Immature natural killer cell (primary cell): ENCODE results near the gene SSBP3. TPM values are rescaled to one million over a fixed set of nuclear protein-coding genes. Genes with fewer than 3 reads are reported as not detected.

ENCODE experiments used
- DNase-seq, 3 donors: peaks; one replicate each; pipeline ENCODE4 v3.0.0; 2022; ENCODE audit warnings: mixed read lengths in 1 of 3
- H3K27ac Mint-ChIP-seq, 6 donors: one replicate each; pipeline ENCODE4 v1.8.0; 2020; ENCODE audit warnings: mixed read lengths in 6 of 6, mild to moderate bottlenecking in 5 of 6, inconsistent platforms in 4 of 6, moderate library complexity in 3 of 6
- H3K27me3 Mint-ChIP-seq, 3 donors: one replicate each; pipeline ENCODE4 v1.8.0; 2020 to 2021; ENCODE audit warnings: low read depth in 3 of 3, mild to moderate bottlenecking in 3 of 3, mixed read lengths in 3 of 3, moderate library complexity in 3 of 3, inconsistent platforms in 1 of 3
- H3K36me3 Mint-ChIP-seq, 3 donors: one replicate each; pipeline ENCODE4 v1.8.0; 2020; ENCODE audit warnings: mixed read lengths in 3 of 3, inconsistent platforms in 2 of 3, mild to moderate bottlenecking in 2 of 3
- H3K4me1 Mint-ChIP-seq, 2 donors: one replicate each; pipeline ENCODE4 v1.8.0; 2020; ENCODE audit warnings: inconsistent platforms in 2 of 2, mild to moderate bottlenecking in 2 of 2, mixed read lengths in 2 of 2, moderate library complexity in 1 of 2
- H3K4me3 Mint-ChIP-seq, 5 donors: one replicate each; pipeline ENCODE4 v1.8.0; 2020; ENCODE audit warnings: mild to moderate bottlenecking in 5 of 5, mixed read lengths in 5 of 5, inconsistent platforms in 3 of 5, moderate library complexity in 3 of 5
- H3K9me3 Mint-ChIP-seq, 6 donors: one replicate each; pipeline ENCODE4 v1.8.0; 2020; ENCODE audit warnings: mild to moderate bottlenecking in 6 of 6, mixed read lengths in 6 of 6, inconsistent platforms in 4 of 6, moderate library complexity in 3 of 6
- polyA plus RNA-seq, 3 donors: library from polyadenylated mRNA; unstranded; fragments of 300-500 nt; fragmentation: Illumina TruSeq; gene quantifications; one replicate each; pipeline ENCODE4 v1.2.3, GENCODE V29; 2021

Gene SSBP3
- polyA plus RNA-seq, 3 donors from 2014 or later: 19.8 to 30.1 (median 21.1) TPM

- Mint-ChIP-seq H3K27me3 (peaks cover 0 to 4% (median 0%) of the 10 kb centered on the region in 3 donors), H3K36me3 (peaks cover 0 to 1% (median 0%) of the 10 kb centered on the region in 3 donors), H3K4me1 (peaks cover 92 to 97% of the 10 kb centered on the region in 2 donors), H3K27ac (peak overlapping the region; percentile 47 to 82 (median 66)), H3K9me3 (no peaks in the 10 kb centered on the region), H3K4me3 (peak overlapping the region in 2 of 5 donors; percentile 2 to 25)
- DNase-seq: no peak
Measured at GRCh38 chr1:54371038-54371941, 34.9 kb downstream of the SSBP3 start.

- peak overlapping the region in 3 of 6 donors; percentile 47 to 68 (median 62) for H3K27ac Mint-ChIP-seq
- H3K4me1 Mint-ChIP-seq: peaks cover 92 to 99% of the 10 kb centered on the region in 2 donors
Measured at GRCh38 chr1:54370287-54370989, 35.8 kb downstream of the SSBP3 start.

GRCh38 chr1:54367613-54368012 is 38.6 kb downstream of the SSBP3 start:
- Mint-ChIP-seq H3K27ac (no peak overlapping the region), H3K4me1 (peaks cover 91 to 99% of the 10 kb centered on the region in 2 donors), H3K36me3 (peaks cover 0 to 4% (median 0%) of the 10 kb centered on the region in 3 donors), H3K27me3 (peaks cover 0 to 6% (median 0%) of the 10 kb centered on the region in 3 donors), H3K9me3 (no peaks in the 10 kb centered on the region), H3K4me3 (no peak overlapping the region)
- no peak for DNase-seq

More at GRCh38 chr1:54370287-54370989, 35.8 kb downstream of the SSBP3 start:
- peaks cover 0 to 4% (median 0%) of the 10 kb centered on the region in 3 donors for H3K36me3 Mint-ChIP-seq
- no peak for DNase-seq
- no peak overlapping the region for H3K4me3 Mint-ChIP-seq
- peaks cover 0 to 4% (median 0%) of the 10 kb centered on the region in 3 donors for H3K27me3 Mint-ChIP-seq
- H3K9me3 Mint-ChIP-seq: no peaks in the 10 kb centered on the region

- Mint-ChIP-seq H3K9me3 (no peaks in the 10 kb centered on the region), H3K36me3 (peaks cover 0 to 4% (median 0%) of the 10 kb centered on the region in 3 donors), H3K4me3 (no peak overlapping the region), H3K4me1 (peaks cover 91 to 99% of the 10 kb centered on the region in 2 donors), H3K27ac (peak overlapping the region in 4 of 6 donors; percentile 6 to 70 (median 55)), H3K27me3 (peaks cover 0 to 3% (median 0%) of the 10 kb centered on the region in 3 donors)
- no peak for DNase-seq
Measured at GRCh38 chr1:54365847-54366246, 40.3 kb downstream of the SSBP3 start.

- H3K4me1 Mint-ChIP-seq: peaks cover 91 to 99% of the 10 kb centered on the region in 2 donors
- H3K36me3 Mint-ChIP-seq: peaks cover 0 to 4% (median 0%) of the 10 kb centered on the region in 3 donors
- no peaks in the 10 kb centered on the region for H3K9me3 Mint-ChIP-seq
- peaks cover 0 to 3% (median 0%) of the 10 kb centered on the region in 3 donors for H3K27me3 Mint-ChIP-seq
- H3K4me3 Mint-ChIP-seq: no peak overlapping the region
- DNase-seq: no peak
- no peak overlapping the region for H3K27ac Mint-ChIP-seq
Measured at GRCh38 chr1:54365398-54365797, 40.8 kb downstream of the SSBP3 start.

GRCh38 chr1:54364995-54365394 is 41.2 kb downstream of the SSBP3 start:
- peaks cover 0 to 3% (median 0%) of the 10 kb centered on the region in 3 donors for H3K27me3 Mint-ChIP-seq
- peaks cover 91 to 99% of the 10 kb centered on the region in 2 donors for H3K4me1 Mint-ChIP-seq
- peak overlapping the region in 2 of 6 donors; percentile 35 to 70 for H3K27ac Mint-ChIP-seq
- peaks cover 0 to 4% (median 0%) of the 10 kb centered on the region in 3 donors for H3K36me3 Mint-ChIP-seq
- no peaks in the 10 kb centered on the region for H3K9me3 Mint-ChIP-seq
- DNase-seq: no peak
- H3K4me3 Mint-ChIP-seq: no peak overlapping the region

GRCh38 chr1:54364582-54364981 is 41.6 kb downstream of the SSBP3 start:
- Mint-ChIP-seq H3K27me3 (peaks cover 0 to 3% (median 0%) of the 10 kb centered on the region in 3 donors), H3K9me3 (no peaks in the 10 kb centered on the region), H3K27ac (peak overlapping the region in 3 of 6 donors; percentile 35 to 70 (median 50)), H3K4me1 (peaks cover 91 to 99% of the 10 kb centered on the region in 2 donors), H3K36me3 (peaks cover 0 to 4% (median 0%) of the 10 kb centered on the region in 3 donors), H3K4me3 (no peak overlapping the region)
- no peak for DNase-seq

GRCh38 chr1:54363925-54364324 is 42.3 kb downstream of the SSBP3 start:
- Mint-ChIP-seq H3K36me3 (peaks cover 0 to 5% (median 0%) of the 10 kb centered on the region in 3 donors), H3K9me3 (no peaks in the 10 kb centered on the region), H3K4me3 (no peak overlapping the region), H3K4me1 (peaks cover 90 to 99% of the 10 kb centered on the region in 2 donors), H3K27ac (peak overlapping the region in 4 of 6 donors; percentile 34 to 60 (median 36)), H3K27me3 (peaks cover 0 to 3% (median 0%) of the 10 kb centered on the region in 3 donors)
- no peak for DNase-seq

- Mint-ChIP-seq H3K36me3 (peaks cover 0 to 9% (median 0%) of the 10 kb centered on the region in 3 donors), H3K4me1 (peaks cover 94 to 100% of the 10 kb centered on the region in 2 donors), H3K27ac (peak overlapping the region; percentile 25 to 75 (median 40)), H3K9me3 (no peaks in the 10 kb centered on the region), H3K27me3 (peaks cover 0 to 3% (median 0%) of the 10 kb centered on the region in 3 donors), H3K4me3 (no peak overlapping the region)
- no peak for DNase-seq
Measured at GRCh38 chr1:54362881-54363340, 43.3 kb downstream of the SSBP3 start.

GRCh38 chr1:54361342-54361741 is 44.9 kb downstream of the SSBP3 start:
- H3K4me1 Mint-ChIP-seq: peaks cover 98 to 100% of the 10 kb centered on the region in 2 donors
- no peak for DNase-seq
- H3K27ac Mint-ChIP-seq: peak overlapping the region in 4 of 6 donors; percentile 8 to 79 (median 30)
- H3K4me3 Mint-ChIP-seq: no peak overlapping the region
- H3K9me3 Mint-ChIP-seq: no peaks in the 10 kb centered on the region
- H3K27me3 Mint-ChIP-seq: peaks cover 0 to 1% (median 0%) of the 10 kb centered on the region in 3 donors
- peaks cover 0 to 11% (median 0%) of the 10 kb centered on the region in 3 donors for H3K36me3 Mint-ChIP-seq

- H3K4me3 Mint-ChIP-seq: peak overlapping the region in 1 of 5 donors; percentile 24
Measured at GRCh38 chr1:54360165-54361005, 45.8 kb downstream of the SSBP3 start.

GRCh38 chr1:54359393-54360162 is 46.6 kb downstream of the SSBP3 start:
- H3K27me3 Mint-ChIP-seq: peaks cover 0 to 5% (median 0%) of the 10 kb centered on the region in 3 donors
- peak overlapping the region in 2 of 5 donors; percentile 24 for H3K4me3 Mint-ChIP-seq
- H3K27ac Mint-ChIP-seq: peak overlapping the region; percentile 10 to 82 (median 56)
- peak in 2 of 3 donors; percentile 12 to 13 for DNase-seq
- peaks cover 99 to 100% of the 10 kb centered on the region in 2 donors for H3K4me1 Mint-ChIP-seq
- H3K9me3 Mint-ChIP-seq: no peaks in the 10 kb centered on the region
- H3K36me3 Mint-ChIP-seq: peaks cover 0 to 8% (median 0%) of the 10 kb centered on the region in 3 donors

More at GRCh38 chr1:54360165-54361005, 45.8 kb downstream of the SSBP3 start:
- no peak for DNase-seq
- Mint-ChIP-seq H3K27me3 (peaks cover 0 to 6% (median 0%) of the 10 kb centered on the region in 3 donors), H3K4me1 (peaks cover 98 to 100% of the 10 kb centered on the region in 2 donors), H3K9me3 (no peaks in the 10 kb centered on the region), H3K36me3 (peaks cover 0 to 8% (median 0%) of the 10 kb centered on the region in 3 donors), H3K27ac (peak overlapping the region in 5 of 6 donors; percentile 11 to 53 (median 40))
